AG20443 (cell line): ENCODE results near the gene TRPC5OS.
A peak's percentile ranks its signal among the peaks of the same experiment; 100 is the strongest.

Experiments
- DNase-seq: peaks from one replicate; pipeline ENCODE4 v3.0.0; 2012; ENCODE audit warnings: low spot score, mixed read lengths

Gene TRPC5OS

DNA sequence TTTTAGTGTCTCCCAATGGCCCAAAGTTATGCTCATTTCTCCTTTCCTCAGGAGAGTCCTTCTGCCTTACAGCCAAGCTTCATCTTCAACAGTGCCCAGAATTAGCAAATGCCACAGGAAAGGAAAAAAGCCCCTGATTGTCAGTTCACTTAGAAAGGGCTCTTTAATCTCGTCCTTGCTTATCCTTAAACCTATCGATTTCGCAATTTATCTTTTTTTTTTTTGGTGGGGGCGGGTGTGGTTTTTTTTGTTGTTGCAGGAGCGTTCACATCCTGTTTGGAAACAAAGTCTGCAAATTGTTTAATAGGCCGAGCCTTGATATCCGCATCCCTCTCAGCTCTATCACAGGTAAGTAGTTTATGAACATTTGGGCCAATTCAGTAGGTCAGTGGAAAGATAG lies 20.2 kb downstream of the TRPC5OS start:
- DNase-seq = no peak

DNA sequence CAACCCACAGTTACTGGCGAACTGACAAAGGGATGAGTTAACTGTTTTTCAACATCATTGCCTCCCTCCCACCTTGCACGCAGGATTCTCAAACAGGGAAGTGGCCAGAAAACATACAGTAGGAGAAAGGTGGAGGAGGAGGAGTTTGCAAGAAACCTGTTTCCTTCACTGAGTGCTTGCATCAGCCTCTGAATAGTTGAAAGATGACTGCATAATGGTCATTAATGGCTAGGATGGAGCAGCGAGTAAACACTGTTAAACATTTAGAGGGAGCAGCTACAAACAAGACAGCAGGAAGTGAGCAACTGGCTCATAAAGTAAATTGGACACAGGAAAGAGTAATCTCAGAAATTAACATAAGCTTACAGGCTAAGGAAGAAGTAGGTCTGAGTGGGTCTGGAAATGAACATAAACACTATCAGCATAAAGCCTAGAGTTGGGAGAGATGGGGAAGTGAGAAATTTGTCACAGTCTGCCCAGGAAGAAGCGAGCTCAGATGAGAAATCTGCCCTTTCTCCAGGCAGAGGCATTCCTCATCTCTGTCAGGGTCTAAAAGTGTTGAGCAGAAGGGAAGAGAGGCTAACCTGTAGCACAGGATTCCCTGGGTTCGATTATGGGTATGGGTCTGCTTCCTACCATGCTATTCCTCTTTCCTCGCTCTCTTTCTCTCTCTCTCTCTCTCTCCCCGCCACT lies 38.6 kb downstream of the TRPC5OS start:
- DNase-seq = peak; percentile 6

DNA sequence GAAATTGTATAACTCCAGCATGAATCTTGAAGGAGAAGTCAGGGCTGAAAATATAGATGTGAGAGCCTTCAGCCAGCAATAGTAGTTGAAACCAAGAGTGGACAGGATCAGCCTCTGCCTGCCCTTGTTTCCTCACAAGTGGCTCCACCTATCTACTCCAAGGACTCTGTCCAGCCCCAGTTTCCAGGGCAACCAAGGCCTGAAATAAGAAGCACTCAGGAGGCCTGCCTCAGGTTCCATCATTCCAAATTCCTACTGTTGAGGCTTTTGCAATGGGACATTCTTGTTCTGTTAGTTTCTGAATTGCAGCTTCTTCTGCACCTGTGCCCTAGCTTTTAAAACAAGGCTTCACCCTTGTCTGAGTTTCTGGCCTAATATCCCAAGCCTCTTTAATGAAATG lies 41.6 kb downstream of the TRPC5OS start:
- DNase-seq = no peak

DNA sequence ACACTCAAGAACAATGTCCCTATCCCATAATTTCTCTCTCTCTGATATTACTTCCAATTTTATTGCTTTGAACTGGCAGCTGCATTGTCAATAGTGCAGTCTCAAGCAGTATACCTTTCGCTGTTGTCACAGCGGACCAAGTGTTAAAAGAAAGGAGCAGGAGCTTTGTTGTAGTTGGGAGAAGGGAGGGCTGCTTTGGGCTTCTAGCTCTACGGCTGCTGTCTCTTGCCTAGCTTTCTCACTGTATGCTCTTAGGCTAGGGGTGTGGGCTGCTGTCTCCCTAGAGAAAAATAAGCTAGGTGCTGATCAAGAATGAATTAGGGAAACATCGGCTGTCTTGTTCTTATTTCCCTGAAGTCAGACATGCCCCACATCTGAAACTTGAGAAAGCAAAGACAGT lies 52.5 kb downstream of the TRPC5OS start:
- DNase-seq = no peak
